Stimulated activated CD4-positive, alpha-beta T cell treated with anti-CD3 and anti-CD28 coated beads, Interleukin-1b, Interleukin-23, amount 100 ng/mL, for 4 hours (primary cell): ENCODE measurements around the gene HCK.
"Not testable (repeated sequence)": the region's sequence is repeated elsewhere in the genome, so short reads cannot be mapped to it uniquely, and the experiment has no call there.

Source experiments
- DNase-seq, 2 donors: peaks; one replicate each; pipeline ENCODE4 v3.0.0-alpha.2; 2020; ENCODE audit warnings: low read depth in 2 of 2

Gene HCK

DNA sequence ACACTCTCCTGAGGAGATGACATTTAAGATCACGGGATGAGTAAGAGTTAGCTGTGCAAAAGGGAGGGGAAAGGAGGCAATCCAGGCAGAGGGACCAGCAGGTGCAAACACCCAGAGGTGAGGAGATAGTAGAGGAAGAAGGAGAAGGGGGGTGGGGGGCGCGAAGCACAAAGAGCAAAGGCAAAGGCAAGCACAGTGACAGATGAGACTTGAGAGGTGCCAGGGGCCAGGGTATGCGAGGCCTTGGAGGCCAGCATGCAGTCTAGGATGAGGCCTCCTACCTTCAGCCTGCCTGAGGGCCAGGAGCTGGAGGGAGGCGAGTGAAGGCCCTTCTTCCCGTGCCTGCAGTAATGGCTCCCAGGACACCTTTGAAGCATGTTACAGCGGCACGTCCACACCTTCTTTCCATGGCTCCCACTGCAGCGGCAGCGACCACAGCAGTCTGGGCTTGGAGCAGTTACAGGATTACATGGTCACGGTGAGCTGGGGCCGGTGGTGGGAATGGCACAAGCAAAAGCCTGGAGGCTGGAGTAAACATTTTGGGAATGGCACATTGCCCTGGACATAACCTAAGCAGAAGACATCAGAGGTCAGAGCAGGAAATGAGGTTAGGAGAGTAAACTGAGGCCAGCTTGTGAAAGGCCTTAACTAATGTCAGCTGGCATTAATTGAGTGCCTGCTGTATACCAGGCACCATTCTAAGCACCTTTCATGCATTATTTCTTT lies 23.2 kb upstream of the HCK start:
- no peak for DNase-seq

DNA sequence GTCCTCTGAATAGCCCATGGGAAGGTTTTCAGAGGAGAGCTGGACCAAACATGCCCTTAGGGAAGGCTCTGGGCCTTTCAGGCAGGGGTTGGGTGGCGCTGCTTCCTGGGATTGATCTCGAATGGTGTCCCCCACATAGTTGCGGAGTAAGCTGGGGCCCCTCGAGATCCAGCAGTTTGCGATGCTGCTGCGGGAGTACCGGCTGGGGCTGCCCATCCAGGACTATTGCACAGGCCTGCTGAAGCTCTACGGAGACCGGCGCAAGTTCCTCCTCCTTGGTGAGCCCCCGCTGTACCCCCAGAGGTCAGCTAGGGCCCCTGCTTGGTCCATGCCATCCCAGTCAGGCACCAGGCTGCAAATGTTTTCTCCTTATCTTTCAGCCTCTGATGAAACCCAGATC lies 22.5 kb upstream of the HCK start:
- no peak for DNase-seq

DNA sequence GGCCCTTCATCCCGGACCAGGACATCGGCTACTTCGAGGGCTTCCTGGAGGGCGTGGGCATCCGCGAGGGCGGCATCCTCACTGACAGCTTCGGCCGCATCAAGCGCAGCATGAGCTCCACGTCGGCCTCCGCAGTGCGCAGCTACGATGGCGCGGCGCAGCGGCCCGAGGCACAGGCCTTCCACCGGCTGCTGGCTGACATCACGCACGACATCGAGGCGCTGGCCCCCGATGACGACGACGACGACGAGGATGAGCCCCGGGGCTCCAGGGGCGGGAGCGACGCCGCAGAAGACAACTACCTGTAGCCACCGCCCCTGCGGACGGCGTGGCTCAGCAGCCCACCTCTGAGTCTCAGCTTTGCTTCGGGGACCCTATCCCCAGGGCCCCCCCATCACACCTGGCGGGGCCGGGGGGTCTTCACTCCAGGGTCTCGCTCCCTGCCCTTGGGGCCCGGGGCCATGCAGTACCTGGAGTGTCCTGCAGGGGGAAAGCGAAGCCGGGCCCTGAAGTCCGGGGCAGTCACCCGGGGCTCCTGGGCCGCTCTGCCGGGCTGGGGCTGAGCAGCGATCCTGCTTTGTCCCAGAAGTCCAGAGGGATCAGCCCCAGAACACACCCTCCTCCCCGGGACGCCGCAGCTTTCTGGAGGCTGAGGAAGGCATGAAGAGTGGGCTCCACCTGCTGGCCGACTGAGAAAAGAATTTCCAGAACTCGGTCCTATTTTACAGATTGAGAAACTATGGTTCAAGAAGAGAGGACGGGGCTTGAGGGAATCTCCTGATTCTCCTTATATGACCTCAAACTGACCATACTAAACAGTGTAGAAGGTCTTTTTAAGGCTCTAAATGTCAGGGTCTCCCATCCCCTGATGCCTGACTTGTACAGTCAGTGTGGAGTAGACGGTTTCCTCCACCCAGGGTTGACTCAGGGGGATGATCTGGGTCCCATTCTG lies 20.8 kb upstream of the HCK start:
- peak; percentile 39 to 52 for DNase-seq

DNA sequence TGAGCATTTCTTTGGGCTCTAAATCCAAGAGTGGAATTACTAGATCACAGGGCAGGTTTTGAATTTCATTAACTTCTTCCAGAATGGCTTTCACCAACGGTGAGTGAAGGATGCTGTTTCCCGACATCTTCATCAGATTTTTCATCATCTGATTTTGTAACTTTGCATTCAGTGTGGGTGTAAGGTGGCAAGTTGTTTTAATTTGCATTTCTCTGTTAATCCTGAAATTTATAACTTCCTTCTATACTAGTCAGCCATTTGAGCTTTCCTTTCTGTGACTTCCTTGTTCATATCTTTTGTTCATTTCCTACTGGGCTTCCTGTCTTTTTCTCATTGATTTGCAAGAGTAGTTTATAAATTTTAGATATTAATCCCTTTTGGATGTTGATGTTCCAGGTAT lies 18.7 kb upstream of the HCK start:
- no peak for DNase-seq

DNA sequence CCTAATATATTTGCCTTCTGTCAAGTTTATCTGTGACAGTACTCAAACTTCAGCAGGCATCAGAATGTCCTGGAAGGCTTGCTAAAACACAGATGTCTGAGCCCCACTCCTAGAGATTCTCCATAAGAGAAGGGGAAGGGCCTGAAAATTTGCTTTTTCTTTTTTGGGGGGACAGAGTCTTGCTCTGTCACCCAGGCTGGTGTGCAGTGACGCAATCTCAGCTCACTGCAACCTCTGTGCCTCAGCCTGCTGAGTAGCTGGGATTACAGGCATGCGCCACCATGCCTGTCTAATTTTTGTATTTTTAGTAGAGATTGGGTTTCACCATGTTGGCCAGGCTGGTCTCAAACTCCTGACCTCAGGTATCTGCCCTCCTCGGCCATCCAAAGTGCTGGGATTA lies 18.3 kb upstream of the HCK start:
- DNase-seq = not testable (repeated sequence)

DNA sequence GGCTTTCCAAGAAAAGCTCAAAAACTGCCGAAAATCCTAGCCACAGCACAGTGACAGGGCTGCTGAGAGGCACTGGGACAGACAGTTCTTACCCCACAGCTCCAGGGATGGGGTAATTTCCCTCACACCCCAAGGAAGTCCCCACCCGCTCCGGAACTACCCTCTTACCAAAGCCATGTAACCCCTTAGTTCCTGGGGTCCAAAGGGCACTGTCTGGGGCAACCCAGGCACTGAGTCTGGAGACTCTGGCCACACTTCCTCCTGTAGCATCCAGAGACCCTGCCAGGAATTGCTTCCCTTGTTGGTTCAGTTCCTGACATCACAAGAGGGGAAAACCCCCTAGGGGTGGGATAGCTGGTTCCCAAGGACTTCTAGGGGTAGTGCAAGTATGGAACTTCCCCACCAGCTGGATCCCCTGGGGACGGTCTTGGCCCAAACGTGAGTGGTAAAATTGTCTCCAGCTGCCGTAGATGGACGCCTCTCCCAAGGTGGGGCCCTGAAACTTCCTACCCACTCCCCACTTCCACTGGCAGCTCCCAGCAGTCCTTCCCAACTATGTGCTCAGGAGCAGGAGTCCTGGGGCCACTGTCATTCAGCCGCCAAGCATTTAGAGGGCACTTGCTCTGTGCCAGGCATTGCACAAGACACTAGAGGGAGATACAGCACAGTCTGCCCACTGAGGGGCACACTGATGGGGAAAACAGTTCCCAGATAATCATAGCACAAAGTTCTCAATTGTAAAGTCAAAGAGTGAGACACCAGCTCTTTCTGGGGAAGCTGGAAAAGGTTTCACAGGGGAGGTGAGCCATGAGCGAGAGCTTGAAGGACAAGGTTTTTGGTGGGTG lies 17.2 kb upstream of the HCK start:
- no peak for DNase-seq

DNA sequence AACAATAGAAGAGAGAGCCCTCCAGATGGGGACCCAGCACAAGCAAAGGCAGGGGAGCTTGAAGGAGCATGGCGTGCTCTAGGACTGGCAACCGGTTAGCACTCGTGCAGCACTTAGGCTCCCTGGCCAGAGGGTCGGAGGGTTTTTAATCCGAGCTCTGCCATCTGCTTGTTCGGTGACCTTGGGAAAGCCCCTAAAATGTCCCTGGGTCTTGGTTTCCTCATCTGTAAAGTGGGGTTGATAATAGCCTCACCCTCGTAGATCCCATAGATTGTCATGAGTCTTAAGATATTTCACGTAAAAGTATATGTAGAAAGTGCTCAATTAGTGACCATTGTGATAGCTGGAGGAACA lies 16.6 kb upstream of the HCK start:
- DNase-seq = no peak

DNA sequence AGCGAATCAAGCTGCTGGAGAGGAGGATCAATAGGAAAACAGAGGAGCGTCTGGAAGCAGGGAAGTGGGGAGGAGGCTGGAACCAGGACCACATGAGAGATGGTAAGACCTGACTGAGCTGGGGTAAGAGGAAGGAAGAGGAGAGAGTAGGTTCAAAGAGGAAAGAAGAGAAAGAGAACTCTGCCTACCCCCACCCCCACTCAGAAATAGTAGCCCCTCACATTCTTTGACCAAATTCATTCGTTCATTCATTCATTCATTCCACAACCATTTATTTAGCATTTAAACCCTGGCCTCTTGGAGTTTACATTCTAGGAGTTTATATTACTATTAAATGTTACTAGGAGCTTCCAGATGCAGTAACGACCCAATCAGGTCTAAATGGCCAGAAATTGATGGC lies 15.8 kb upstream of the HCK start:
- no peak for DNase-seq

DNA sequence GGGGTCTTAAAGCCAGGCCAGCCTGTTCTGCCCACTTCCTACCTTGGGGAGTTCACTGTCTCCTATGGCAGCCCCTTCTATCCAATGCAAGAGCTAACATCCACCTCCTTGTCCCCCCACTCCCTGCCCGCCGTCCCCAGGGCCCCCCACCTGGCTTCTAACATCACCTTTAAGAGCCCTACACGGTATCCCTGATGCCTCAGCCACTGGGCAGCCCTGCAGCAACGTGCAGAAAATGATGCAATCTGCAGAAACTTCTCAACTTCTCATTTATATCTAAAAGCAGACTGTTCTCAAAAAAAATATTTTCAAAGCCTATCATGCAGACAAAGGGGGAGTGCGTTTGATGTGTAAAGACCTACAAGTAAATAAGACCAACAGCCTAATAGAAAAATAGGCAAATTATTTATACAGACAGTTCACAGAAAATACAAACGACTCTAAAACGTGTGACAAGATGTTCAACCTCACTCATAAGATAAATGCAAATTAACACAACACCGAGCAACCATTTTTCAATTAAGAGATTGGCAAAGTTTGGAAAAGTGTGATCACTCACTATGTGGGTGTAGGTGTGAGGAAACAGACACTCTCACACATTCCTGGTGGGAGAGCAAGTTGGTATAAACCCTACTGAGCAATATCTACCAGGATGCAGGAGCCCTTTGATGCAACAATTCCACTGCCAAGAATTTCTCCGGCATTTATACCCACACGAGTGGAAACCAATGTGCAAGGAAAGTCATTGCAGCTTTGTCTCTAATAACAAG lies 15.1 kb upstream of the HCK start:
- DNase-seq = no peak

DNA sequence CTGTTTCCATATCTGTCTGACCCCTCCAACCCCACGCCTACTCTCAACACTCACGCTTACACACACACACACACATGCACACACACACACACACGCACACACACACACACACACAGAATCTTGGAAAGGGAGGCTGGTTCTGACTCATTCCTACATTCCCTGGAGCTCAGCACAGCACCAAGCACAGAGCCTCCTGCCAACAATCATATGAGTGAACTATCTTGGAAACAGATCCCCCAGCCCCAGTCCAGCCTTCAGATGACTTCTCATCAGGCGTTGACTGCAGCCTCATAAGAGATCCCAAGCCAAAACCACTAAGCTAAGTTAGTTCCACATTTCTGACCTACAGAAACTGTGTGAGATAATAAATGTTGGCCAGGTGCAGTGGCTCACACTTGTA lies 14.1 kb upstream of the HCK start:
- no peak for DNase-seq

DNA sequence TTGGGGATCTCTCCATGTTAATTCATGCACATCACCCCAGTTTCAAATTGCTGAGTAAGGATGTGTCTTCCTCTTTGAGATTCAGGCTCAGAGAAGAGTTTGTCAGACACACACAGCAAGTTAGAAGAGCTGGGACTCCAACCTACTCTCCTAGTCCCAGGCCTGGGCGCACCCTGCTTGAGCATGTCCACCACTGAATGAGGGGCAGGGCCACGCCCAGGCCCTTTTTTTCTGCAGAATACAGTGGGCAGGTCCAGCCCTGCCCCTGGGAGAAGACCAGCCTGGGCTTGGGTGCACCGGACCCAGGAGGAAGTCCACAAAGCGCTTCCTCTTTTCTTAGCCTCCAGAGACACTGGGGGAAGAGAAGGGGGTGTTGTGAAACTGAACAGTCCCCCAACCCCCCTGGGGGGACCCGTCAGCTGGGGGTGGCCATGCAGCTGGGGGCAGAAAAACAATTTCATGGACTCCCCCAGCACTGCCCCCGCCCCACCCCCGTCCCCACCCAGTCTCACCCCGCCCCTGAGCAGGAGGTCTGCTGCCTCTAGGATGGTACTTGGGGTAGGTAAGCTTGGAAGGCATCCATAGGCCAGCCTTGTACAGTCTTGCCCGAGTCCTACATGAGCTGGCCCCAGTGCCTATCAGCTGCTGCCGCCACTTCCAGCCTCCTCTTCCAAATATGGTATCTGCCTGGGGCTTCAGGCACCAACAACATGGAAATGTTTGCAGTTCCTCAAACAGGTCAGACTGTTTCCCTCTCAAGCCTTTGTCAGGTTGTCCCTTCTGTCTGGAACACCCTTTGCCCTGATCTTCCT lies 11.7 kb upstream of the HCK start:
- DNase-seq = no peak

DNA sequence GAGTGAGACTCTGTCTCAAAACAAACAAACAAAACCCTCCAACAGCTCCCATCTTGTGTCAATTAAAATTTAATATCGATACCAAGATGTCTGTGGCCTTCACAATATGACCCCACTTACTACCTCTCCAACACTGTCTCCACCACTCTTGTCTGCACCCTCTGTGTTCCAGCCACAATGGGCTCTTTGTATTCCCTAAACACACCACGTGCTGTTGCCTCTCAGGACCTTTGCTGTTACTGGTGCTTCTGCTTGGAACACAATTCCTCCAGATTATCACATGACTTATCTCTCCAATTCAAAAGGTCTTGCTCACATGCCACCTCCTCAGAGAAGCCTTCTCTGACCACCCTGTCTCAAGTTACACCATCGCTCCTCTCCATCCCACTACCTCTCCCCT lies 6.0 kb upstream of the HCK start:
- no peak for DNase-seq

DNA sequence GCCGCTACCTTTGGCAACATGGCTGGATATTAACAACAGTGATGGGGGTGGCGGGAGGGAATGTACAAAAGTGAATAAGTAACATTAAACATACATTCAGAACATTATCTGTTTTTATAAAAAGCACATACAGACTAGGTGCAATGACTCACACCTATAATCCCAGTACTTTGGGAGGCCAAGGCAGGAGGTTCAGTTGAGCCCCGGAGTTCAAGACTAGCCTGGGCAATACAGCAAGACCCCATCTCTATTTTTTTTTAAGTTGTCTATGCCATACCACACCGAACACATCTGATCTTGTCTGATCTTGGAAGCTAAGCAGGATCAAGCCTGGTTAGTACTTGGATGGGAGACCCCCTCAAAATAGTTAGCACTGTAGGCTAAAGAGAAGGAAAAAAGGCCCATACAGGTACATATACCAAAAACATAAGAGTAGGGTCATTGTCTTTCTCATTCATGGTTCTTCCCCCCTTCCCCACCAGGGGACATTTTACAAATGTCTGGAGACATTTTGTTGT lies 1.7 kb upstream of the HCK start:
- no peak for DNase-seq

DNA sequence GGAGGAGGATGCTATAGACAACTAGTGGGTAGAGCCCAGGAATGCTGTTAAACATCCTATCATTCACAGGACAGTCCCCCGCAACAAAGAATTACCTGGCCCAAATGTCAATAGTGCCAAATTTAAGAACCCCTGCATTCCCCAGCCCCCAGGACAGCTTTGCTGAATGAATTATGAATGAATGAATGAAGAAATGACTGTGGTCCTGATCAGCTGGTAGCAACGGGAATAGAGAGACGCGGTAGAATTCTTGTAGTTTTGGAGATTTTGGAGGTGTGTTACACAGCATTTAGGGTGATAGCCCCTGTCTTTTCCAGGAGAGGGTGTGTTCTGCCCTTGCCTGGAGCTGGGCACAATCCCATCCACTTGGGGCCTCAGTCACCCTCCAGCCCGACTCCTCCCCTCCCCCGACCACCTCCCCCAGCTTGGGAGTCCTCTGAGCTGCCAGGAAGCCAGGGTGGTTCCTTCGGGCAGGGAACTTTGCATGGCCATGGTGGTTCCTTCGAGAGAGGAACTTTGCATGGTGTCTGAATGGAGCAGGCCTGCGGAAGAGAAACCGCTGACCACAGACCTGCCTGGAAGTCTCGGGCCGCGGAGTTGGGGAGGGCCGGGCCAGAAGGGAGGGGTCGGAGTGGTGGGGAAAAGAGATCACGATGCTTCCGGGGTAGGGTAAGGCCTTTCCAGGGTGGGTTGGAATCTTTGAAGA lies 1.0 kb upstream of the HCK start:
- DNase-seq = no peak

DNA sequence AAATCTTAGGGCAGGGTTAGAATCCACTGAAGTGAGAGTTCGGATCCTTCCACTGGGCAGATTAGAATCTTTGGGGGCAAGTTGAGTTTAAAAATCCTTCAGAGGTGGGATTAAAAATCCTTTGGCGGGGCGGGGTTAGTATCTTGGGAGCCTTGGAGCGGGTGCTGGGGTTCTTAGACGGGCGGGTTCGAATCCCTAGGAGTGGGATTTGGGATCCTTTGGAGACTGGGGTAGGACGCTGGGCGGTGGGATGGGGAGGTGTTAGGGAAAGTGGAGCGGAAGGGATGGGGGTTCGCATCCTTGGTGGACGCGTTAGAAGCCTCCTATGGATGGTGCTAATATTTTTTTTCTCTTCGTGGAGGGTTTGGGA lies 337 bp upstream of the HCK start:
- no peak for DNase-seq

DNA sequence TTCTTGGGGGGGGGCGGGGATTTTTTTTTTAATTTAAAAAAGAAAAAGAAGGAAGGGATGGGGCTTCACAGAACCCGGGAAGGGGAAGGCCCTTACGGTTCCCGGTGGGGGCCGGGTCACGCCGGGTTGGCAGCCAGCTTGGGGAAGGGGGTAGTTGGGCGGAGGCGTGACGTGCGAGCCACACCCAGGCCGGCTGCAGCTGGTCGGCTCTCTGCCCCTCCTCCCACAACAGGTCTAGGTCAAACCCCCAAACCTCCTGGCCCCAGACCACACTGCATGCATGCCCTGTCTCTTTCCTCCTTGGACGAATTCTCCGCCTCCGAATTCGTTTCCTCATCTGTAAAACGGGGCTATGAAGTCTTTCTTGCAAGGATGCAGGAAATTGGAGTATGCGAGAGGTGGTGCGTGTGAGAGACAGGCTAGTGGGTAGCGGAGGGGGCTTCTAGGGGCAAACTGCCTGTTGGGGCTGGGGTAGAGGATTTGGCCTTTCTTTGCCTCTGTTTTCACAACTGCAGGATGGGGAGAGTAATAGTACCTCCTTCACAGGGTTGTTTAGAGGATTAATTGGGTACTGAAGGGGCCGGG lies 828 bp downstream of the HCK start:
- DNase-seq = no peak

DNA sequence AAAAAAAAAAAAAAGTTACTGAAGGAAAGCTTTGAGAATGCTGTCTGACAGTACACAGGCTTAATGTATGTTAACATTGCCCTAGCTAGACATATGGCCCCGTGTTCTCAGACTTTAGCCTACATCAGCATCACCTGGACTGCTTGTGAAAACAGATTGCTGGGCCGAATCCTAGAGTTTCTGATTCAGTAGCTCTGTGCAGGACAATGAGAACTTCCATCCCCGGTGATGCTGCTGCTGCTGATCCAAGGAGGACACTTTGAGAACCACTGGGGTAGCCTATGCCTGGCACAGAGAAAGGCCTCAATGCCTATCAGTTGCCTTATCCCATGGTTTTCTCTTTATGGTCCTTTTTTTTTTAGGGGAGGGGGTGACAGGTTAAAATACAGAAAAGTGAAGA lies 1.6 kb downstream of the HCK start:
- DNase-seq = no peak

DNA sequence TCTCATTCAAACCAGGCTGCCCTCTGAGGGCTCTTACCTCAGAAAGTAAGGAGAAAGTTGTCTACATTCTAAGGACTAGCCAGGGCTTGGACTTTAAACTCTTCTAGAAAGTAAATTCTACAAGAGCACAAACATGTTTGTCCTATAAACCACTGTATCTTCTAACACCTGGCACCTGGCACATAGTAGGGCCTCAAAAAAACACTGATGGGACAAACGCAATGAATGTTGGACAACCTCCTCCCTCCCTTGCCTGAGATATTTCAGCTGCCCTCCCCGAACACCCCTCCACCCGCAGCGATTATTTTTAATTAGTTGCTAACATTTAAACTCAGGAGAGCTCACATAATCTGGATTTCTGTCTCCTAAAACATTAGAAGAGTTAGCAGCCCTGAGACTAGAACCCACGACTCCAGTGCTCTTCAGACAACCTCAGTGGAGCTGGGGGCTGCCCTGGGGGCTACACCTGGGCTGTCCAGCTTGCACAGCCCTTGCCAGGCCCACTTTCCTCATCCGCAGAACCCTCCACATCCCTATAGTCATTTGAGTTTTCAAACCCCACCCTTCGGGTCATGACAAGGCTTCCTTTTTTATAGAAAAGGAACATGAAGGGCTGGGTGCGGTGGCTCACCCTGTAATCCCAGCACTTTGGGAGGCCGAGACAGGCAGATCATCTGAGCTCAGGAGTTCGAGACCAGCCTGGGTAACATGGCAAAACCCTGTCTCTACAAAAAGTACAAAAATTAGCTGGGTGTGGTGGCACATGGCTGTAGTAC lies 4.9 kb downstream of the HCK start:
- DNase-seq = no peak

DNA sequence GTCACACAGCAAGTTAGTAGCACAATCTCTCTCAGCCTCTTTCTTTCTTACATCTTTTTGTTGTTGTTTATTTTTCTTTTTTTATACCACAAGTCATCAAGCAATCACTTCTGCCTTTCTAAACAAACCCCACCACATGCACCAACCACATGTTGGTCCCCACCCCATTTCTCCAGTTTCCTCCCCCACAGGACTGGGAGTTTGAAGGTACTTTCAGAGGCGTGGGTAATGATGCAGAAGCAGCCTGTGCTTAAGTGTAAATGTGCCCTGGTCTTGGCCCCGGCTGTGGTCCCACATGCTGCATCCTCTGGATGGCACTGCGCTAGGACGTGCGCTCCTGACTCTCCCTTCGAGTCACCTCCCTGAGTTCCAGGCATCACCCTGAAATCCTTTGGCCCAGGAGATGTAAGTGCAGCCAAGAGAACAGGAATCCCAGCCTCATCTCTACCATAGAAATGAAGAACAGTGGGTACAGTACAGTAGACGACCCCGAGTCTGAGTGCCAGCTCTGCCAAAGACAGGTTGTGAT lies 5.7 kb downstream of the HCK start:
- no peak for DNase-seq
